SIG-M5 treated with dmso at 0.1 percent for 504 hours (cell line): ENCODE measurements around the gene PTGES3L.
"Not testable (repeated sequence)": the region's sequence is repeated elsewhere in the genome, so short reads cannot be mapped to it uniquely, and the experiment has no call there.

Experiments
- DNase-seq: peaks from one replicate; lab custom pipeline; 2025; ENCODE audit not compliant: unreplicated experiment; lab: John Stamatoyannopoulos, UW

The PTGES3L gene

GRCh38 chr17:42922294-42922693, 57.6 kb downstream of the PTGES3L start:
- no peak for DNase-seq

GRCh38 chr17:42920922-42921321, 59.0 kb downstream of the PTGES3L start:
- DNase-seq = no peak

GRCh38 chr17:42920106-42920900, 59.6 kb downstream of the PTGES3L start:
- no peak for DNase-seq

GRCh38 chr17:42919522-42920077, 60.3 kb downstream of the PTGES3L start:
- not testable (repeated sequence) for DNase-seq

- DNase-seq = no peak
Observed at GRCh38 chr17:42918902-42919521, 60.9 kb downstream of the PTGES3L start.
